GM12865 (cell line): ENCODE results near the gene PRDM16.

Source experiments
- DNase-seq: peaks from one replicate; pipeline ENCODE4 v3.0.0; 2010; ENCODE audit warnings: low read depth
- H3K4me3 ChIP-seq: 2 replicates; pipeline ENCODE4 v1.5.1; 2011; ENCODE audit warnings: mild to moderate bottlenecking, low read depth, low read length, control low read depth
- TF ChIP-seq, protein P1 (sequence below): IDR thresholded peaks from 2 replicates; pipeline ENCODE4 v1.5.1; 2011; ENCODE audit warnings: low read length, control low read depth, low read depth, inconsistent platforms; ENCODE audit not compliant: insufficient read depth; ENCODE audit errors: missing control alignments

PRDM16 gene

GRCh38 chr1:3233031-3233430 lies 164.0 kb downstream of the PRDM16 start:
- DNase-seq = no peak
- H3K4me3 ChIP-seq = no peak overlapping the region
- TF ChIP-seq, protein P1, sequence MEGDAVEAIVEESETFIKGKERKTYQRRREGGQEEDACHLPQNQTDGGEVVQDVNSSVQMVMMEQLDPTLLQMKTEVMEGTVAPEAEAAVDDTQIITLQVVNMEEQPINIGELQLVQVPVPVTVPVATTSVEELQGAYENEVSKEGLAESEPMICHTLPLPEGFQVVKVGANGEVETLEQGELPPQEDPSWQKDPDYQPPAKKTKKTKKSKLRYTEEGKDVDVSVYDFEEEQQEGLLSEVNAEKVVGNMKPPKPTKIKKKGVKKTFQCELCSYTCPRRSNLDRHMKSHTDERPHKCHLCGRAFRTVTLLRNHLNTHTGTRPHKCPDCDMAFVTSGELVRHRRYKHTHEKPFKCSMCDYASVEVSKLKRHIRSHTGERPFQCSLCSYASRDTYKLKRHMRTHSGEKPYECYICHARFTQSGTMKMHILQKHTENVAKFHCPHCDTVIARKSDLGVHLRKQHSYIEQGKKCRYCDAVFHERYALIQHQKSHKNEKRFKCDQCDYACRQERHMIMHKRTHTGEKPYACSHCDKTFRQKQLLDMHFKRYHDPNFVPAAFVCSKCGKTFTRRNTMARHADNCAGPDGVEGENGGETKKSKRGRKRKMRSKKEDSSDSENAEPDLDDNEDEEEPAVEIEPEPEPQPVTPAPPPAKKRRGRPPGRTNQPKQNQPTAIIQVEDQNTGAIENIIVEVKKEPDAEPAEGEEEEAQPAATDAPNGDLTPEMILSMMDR = no peak

DNA sequence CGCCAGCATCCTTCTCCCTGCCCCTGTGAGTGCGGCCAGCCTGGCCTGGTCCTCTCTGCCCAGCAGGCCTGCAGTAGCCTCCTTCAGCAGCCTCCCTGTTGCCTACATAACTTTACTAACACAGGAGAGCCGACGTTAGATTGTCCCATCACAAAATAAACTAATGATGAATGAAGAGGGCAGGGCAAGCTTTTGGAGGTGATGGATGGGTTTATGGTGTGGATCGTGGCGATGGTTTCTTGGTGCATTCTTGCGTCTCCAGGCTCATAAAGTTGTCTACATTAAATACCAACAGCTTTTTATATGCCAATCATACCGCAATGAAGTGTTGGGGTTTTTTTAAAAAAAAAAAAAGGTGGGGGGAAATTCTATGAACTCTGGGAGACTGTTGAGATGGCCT lies 164.5 kb downstream of the PRDM16 start:
- TF ChIP-seq, protein P1 = no peak
- H3K4me3 ChIP-seq = no peak overlapping the region
- DNase-seq = no peak

DNA sequence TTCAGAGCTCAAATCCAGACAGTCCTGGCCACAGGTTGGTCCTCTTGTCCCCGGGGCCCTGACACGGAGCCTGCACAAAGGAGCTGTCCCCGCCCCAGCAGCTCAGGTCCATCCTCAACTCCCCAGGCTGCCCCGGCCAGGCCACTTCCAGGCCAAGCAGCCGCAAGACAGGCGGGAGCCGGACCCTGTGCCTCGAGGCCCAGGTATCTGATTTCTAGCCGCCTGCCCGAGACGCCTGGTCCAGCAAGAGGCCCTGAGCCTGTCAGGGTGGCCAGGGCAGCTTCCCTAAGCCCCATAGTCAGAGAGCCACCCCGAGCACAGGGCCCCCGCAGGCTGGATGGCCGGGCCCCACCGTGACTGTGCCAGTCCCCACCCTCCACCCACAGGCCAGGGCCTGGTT lies 165.3 kb downstream of the PRDM16 start:
- DNase-seq = no peak
- H3K4me3 ChIP-seq = no peak overlapping the region
- TF ChIP-seq, protein P1 = no peak

- TF ChIP-seq, protein P1 = no peak
- no peak for DNase-seq
These were observed 166.0 kb downstream of the PRDM16 start for GRCh38 chr1:3234956-3235355.

DNA sequence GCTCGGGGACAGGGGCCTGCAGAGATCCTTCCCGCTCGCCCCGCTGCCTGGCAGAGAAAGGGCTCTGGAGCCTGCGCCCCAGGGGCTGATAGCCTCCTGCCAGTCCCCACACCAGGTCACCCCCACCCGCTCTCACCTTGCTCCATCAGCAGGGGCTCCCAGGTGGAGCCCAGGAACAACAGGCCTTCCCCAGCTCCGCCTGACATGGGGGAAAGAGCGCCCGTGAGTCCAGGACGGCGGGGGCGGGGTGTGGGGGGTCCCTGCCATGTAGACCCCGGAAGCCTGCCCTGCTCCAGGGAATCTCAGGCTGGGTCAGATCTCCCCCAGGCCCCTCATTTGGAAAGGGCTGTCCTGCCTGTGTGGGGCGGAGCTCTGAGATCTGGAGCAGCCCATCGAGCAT lies 166.5 kb downstream of the PRDM16 start:
- TF ChIP-seq, protein P1 = no peak
- no peak overlapping the region for H3K4me3 ChIP-seq

More at GRCh38 chr1:3234956-3235355, 166.0 kb downstream of the PRDM16 start:
- no peak overlapping the region for H3K4me3 ChIP-seq

DNA sequence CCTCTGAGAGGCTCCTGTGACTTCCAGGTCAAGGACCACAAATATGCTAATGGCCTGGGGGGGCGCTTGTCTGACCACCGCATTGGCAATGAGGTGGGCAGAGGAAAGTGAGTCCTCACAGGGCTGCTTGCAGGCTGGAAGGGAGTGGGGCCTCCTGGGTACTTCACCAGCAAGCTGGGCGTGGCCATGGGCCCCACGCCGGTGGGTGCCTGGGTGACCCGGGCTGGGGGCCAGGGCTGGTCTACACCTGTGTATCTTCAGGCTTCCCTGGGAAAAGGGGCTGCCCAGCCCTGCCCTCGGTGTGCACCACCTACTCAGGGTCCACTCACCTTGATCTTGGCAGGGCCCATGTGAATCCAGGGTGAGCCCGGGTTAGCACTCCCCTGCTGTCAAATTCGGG lies 167.4 kb downstream of the PRDM16 start:
- DNase-seq = no peak
- TF ChIP-seq, protein P1 = no peak
- no peak overlapping the region for H3K4me3 ChIP-seq

More for the DNA sequence above, 166.5 kb downstream of the PRDM16 start:
- no peak for DNase-seq

GRCh38 chr1:3236955-3237354 lies 168.0 kb downstream of the PRDM16 start:
- no peak for DNase-seq
- no peak overlapping the region for H3K4me3 ChIP-seq
- TF ChIP-seq, protein P1 = no peak
